ENCODE measurements around the gene SNX13. TPM values are rescaled to one million over a fixed set of nuclear protein-coding genes. Genes with fewer than 3 reads are reported as not detected.

Gene SNX13
- total RNA-seq, 1 donor, result 59.7 TPM

DNA sequence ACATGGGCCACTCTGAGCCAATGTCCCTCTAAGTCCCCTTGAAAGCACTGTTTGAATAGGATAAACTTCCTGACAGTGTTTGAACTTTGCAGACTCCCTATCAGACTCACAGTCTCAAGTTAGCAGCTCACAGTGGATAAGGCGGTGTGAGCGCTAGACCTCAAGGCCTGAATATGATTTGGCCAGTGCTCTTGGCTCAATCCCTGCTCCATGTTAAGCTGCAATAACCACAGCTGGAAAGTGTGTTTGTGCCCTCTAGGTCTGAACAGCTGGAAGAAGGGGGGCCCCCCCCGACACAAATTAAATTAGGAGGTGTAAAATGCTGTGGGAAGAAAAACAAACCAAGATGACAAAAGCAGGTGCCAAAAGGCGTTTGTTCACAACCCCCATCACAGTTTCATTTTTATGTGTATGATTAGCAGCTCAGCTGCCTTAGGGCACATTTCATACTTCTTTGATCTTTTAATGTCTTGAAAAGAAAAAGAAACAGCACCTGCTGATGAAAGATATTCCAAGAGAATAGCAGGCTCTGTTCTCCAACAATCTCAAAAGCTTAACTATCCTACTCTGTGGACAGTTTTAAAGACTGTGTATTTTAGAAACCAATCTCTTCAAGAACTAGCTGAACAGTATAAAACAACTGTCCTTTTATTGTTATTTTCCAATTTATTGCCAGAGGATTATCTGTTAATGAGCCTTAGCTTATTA lies 167.6 kb downstream of the SNX13 start:
- no peaks in the 10 kb centered on the region for H3K27me3 ChIP-seq (ENCODE audit: insufficient read depth, low read length)
- H4K20me1 ChIP-seq (ENCODE audit: insufficient read depth, low read length), result no peaks in the 10 kb centered on the region
- peak; percentile 34 for DNase-seq (ENCODE audit: insufficient read length, low spot score, missing footprints)
- no peaks in the 10 kb centered on the region for H3K36me3 ChIP-seq (ENCODE audit: insufficient read depth, low read length)
- no peak overlapping the region for H2AFZ ChIP-seq (ENCODE audit: low read length)
- TF ChIP-seq, protein P1, sequence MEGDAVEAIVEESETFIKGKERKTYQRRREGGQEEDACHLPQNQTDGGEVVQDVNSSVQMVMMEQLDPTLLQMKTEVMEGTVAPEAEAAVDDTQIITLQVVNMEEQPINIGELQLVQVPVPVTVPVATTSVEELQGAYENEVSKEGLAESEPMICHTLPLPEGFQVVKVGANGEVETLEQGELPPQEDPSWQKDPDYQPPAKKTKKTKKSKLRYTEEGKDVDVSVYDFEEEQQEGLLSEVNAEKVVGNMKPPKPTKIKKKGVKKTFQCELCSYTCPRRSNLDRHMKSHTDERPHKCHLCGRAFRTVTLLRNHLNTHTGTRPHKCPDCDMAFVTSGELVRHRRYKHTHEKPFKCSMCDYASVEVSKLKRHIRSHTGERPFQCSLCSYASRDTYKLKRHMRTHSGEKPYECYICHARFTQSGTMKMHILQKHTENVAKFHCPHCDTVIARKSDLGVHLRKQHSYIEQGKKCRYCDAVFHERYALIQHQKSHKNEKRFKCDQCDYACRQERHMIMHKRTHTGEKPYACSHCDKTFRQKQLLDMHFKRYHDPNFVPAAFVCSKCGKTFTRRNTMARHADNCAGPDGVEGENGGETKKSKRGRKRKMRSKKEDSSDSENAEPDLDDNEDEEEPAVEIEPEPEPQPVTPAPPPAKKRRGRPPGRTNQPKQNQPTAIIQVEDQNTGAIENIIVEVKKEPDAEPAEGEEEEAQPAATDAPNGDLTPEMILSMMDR (IDR thresholded peaks at IDR 0.05; ENCODE audit: extremely low read depth, low read depth, low read length), result no peak
- H3K4me1 ChIP-seq (ENCODE audit: insufficient read depth, low read length), result peaks cover 24% of the 10 kb centered on the region
- H3K4me2 ChIP-seq (ENCODE audit: insufficient read depth, low read length), result no peak overlapping the region
- H3K27ac ChIP-seq (ENCODE audit: low read depth, low read length), result no peak overlapping the region
- no peaks in the 10 kb centered on the region for H3K9me3 ChIP-seq (ENCODE audit: low read depth, low read length)
- no peaks in the 10 kb centered on the region for H3K79me2 ChIP-seq (ENCODE audit: insufficient read depth, low read length)
- H3K4me3 ChIP-seq (ENCODE audit: insufficient read depth, low read length), result no peak overlapping the region

DNA sequence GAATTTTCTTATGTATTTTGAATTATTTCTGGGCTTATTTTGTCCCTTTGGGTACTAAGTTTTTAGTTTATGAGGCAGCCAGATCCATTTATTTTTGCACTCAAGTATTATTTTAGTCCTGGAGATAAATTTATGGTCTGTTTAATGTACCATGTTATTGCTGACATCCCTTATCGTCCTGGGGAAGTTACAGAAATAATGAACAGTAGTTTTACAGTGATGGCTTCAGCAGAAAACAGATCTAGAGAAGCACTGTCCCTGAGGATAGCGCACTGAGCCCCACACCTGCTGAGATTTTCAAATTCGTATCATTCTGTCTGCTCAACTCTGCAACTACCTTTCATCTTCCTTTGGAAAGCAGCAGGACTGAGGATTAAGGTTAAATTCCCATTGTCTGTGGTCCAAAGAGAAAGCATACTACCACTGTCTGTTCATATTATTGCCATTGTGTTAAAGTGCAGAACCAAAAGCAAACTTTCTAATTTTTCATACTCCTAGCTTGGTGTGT lies 168.3 kb downstream of the SNX13 start:
- Histone ChIP-seq H2AFZ (ENCODE audit: low read length) (no peak overlapping the region), H3K27ac (ENCODE audit: low read depth, low read length) (no peak overlapping the region), H4K20me1 (ENCODE audit: insufficient read depth, low read length) (no peaks in the 10 kb centered on the region), H3K9me3 (ENCODE audit: low read depth, low read length) (no peaks in the 10 kb centered on the region), H3K36me3 (ENCODE audit: insufficient read depth, low read length) (no peaks in the 10 kb centered on the region), H3K4me2 (ENCODE audit: insufficient read depth, low read length) (no peak overlapping the region), H3K27me3 (ENCODE audit: insufficient read depth, low read length) (no peaks in the 10 kb centered on the region), H3K79me2 (ENCODE audit: insufficient read depth, low read length) (no peaks in the 10 kb centered on the region), H3K4me3 (ENCODE audit: insufficient read depth, low read length) (no peak overlapping the region), H3K4me1 (ENCODE audit: insufficient read depth, low read length) (peaks cover 24% of the 10 kb centered on the region)
- TF ChIP-seq, protein P1 (IDR thresholded peaks at IDR 0.05; ENCODE audit: extremely low read depth, low read depth, low read length), result no peak
- no peak for DNase-seq (ENCODE audit: insufficient read length, low spot score, missing footprints)

DNA sequence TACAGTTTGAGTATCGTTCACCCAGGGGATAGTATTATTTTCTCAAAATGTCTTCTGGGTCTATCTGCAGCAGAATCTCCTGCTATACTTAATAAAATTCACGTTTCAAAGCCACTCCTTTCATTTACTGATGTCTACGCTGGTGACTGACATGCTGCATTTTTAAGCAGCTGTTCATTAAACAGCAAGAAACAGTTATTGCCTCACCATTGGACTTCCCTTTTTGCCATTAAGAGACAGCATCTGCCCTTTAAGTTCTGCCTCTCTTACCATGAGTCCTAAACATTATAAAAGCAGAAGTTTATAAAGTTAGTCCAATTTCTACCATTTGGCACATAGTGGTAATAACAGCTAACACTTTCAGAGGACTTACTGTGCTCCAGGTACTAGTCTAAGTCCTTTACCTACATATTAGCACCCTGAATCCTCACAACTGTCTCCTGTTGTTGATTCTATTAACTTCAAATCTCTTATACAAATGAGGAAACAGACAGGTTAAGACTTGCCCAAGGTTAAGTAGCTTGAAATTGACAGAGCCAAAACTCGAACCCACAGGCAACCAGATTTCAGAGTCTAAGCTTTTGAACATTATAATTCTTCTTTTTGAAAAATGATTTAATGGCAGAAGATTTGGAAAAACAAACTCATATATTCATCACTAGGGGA lies 169.5 kb downstream of the SNX13 start:
- H2AFZ ChIP-seq (ENCODE audit: low read length), result no peak overlapping the region
- H3K9me3 ChIP-seq (ENCODE audit: low read depth, low read length), result no peaks in the 10 kb centered on the region
- no peaks in the 10 kb centered on the region for H3K36me3 ChIP-seq (ENCODE audit: insufficient read depth, low read length)
- H3K4me1 ChIP-seq (ENCODE audit: insufficient read depth, low read length), result peaks cover 24% of the 10 kb centered on the region
- no peak for DNase-seq (ENCODE audit: insufficient read length, low spot score, missing footprints)
- H3K27me3 ChIP-seq (ENCODE audit: insufficient read depth, low read length), result no peaks in the 10 kb centered on the region
- no peaks in the 10 kb centered on the region for H4K20me1 ChIP-seq (ENCODE audit: insufficient read depth, low read length)
- TF ChIP-seq, protein P1 (IDR thresholded peaks at IDR 0.05; ENCODE audit: extremely low read depth, low read depth, low read length), result no peak
- H3K4me2 ChIP-seq (ENCODE audit: insufficient read depth, low read length), result no peak overlapping the region
- H3K4me3 ChIP-seq (ENCODE audit: insufficient read depth, low read length), result no peak overlapping the region
- H3K27ac ChIP-seq (ENCODE audit: low read depth, low read length), result no peak overlapping the region
- H3K79me2 ChIP-seq (ENCODE audit: insufficient read depth, low read length), result no peaks in the 10 kb centered on the region

DNA sequence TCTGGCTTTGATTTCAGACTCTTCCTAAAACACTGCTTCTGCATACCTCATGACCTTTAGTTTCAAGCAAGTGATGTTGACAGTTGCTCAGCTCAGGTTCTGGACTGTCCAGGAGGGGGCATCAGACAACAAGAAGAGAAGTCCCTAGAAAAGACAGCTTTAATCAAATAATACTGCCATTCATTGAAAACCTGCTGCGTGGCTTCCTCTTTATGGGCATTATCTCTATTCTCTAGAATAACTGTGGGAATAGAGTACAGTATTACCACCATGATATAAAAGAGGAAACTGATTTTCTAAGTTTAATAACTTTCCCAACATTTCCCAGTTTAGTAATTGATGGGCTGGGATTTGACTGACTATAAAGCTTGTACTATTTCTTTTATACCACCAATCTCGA lies 170.4 kb downstream of the SNX13 start:
- H3K4me3 ChIP-seq (ENCODE audit: insufficient read depth, low read length), result no peak overlapping the region
- H3K9me3 ChIP-seq (ENCODE audit: low read depth, low read length), result no peaks in the 10 kb centered on the region
- TF ChIP-seq, protein P1 (IDR thresholded peaks at IDR 0.05; ENCODE audit: extremely low read depth, low read depth, low read length), result peak; percentile 92
- H3K27ac ChIP-seq (ENCODE audit: low read depth, low read length), result no peak overlapping the region
- H4K20me1 ChIP-seq (ENCODE audit: insufficient read depth, low read length), result no peaks in the 10 kb centered on the region
- H3K4me2 ChIP-seq (ENCODE audit: insufficient read depth, low read length), result no peak overlapping the region
- DNase-seq (ENCODE audit: insufficient read length, low spot score, missing footprints), result peak; percentile 69
- no peaks in the 10 kb centered on the region for H3K27me3 ChIP-seq (ENCODE audit: insufficient read depth, low read length)
- H3K36me3 ChIP-seq (ENCODE audit: insufficient read depth, low read length), result no peaks in the 10 kb centered on the region
- H3K4me1 ChIP-seq (ENCODE audit: insufficient read depth, low read length), result peaks cover 22% of the 10 kb centered on the region
- no peaks in the 10 kb centered on the region for H3K79me2 ChIP-seq (ENCODE audit: insufficient read depth, low read length)
- no peak overlapping the region for H2AFZ ChIP-seq (ENCODE audit: low read length)

Measured in osteoblast (primary cell).